Stimulated activated CD8-positive, alpha-beta memory T cell treated with anti-CD3 and anti-CD28 coated beads, Interleukin-12 subunit alpha, Interleukin-12 subunit beta, amount 100 ng/mL, for 1 hour (primary cell): Measurements from ENCODE around the gene GATA2.

Source experiments
- DNase-seq: peaks from one replicate; pipeline ENCODE4 v3.0.0-alpha.2; 2020; ENCODE audit warnings: low read depth

GATA2 gene

GRCh38 chr3:128492671-128493569 lies at the start of gene GATA2:
GATA2 (minus strand) TSS chr3:128493201; CDS start chr3:128487031, 6,170 bp downstream.
- no peak for DNase-seq

- DNase-seq: no peak
Measured at GRCh38 chr3:128541246-128541645, 48.2 kb upstream of the GATA2 start.

- no peak for DNase-seq
Measured at GRCh38 chr3:128539376-128539775, 46.4 kb upstream of the GATA2 start.

- no peak for DNase-seq
Measured at GRCh38 chr3:128537091-128537703, 44.2 kb upstream of the GATA2 start.

GRCh38 chr3:128532012-128532983 lies 39.3 kb upstream of the GATA2 start:
- no peak for DNase-seq

GRCh38 chr3:128524374-128525299 lies 31.6 kb upstream of the GATA2 start:
- no peak for DNase-seq

- DNase-seq: no peak
Measured at GRCh38 chr3:128523591-128523990, 30.6 kb upstream of the GATA2 start.

- DNase-seq: no peak
Measured at GRCh38 chr3:128521715-128522114, 28.7 kb upstream of the GATA2 start.

GRCh38 chr3:128518587-128519490 lies 25.8 kb upstream of the GATA2 start:
- DNase-seq: no peak

- no peak for DNase-seq
Measured at GRCh38 chr3:128517648-128518047, 24.6 kb upstream of the GATA2 start.

- DNase-seq: no peak
Measured at GRCh38 chr3:128515967-128516366, 23.0 kb upstream of the GATA2 start.

GRCh38 chr3:128508852-128509251 lies 15.9 kb upstream of the GATA2 start:
- DNase-seq: no peak

GRCh38 chr3:128506754-128507153 lies 13.8 kb upstream of the GATA2 start:
- no peak for DNase-seq

- no peak for DNase-seq
Measured at GRCh38 chr3:128505771-128506170, 12.8 kb upstream of the GATA2 start.

GRCh38 chr3:128504963-128505730 lies 12.1 kb upstream of the GATA2 start:
- DNase-seq: no peak

GRCh38 chr3:128504533-128504915 lies 11.5 kb upstream of the GATA2 start:
- DNase-seq: no peak

- no peak for DNase-seq
Measured at GRCh38 chr3:128503751-128504532, 10.9 kb upstream of the GATA2 start.

GRCh38 chr3:128503164-128503651 lies 10.2 kb upstream of the GATA2 start:
- no peak for DNase-seq
